ENCODE measurements around the gene DAPK2. TPM values are rescaled to one million over a fixed set of nuclear protein-coding genes. Genes with fewer than 3 reads are reported as not detected.
A peak's percentile ranks its signal among the peaks of the same experiment; 100 is the strongest.

DAPK2 gene
- total RNA-seq, 1 donor from 2014 or later: 39.0 TPM

GRCh38 chr15:64051407-64052259 is 5.3 kb upstream of the DAPK2 start:
- no peak overlapping the region for H3K4me3 ChIP-seq
- no peak overlapping the region for H3K27ac ChIP-seq (replicated peaks)
- peaks cover 16% of the 10 kb centered on the region for H3K4me1 ChIP-seq
- no peak for TF ChIP-seq CTCF (IDR thresholded peaks at IDR 0.05; ENCODE audit: borderline replicate concordance)
- intact Hi-C loops (cut with micrococcal nuclease): no loop called here
- no peaks in the 10 kb centered on the region for H3K27me3 ChIP-seq (ENCODE audit: low read depth)
- no peak for DNase-seq
- no peaks in the 10 kb centered on the region for H3K36me3 ChIP-seq
- no peaks in the 10 kb centered on the region for H3K9me3 ChIP-seq (replicated peaks)

GRCh38 chr15:64051093-64051402 is 4.8 kb upstream of the DAPK2 start:
- peaks cover 18% of the 10 kb centered on the region for H3K4me1 ChIP-seq
- no peaks in the 10 kb centered on the region for H3K9me3 ChIP-seq (replicated peaks)
- no peak overlapping the region for H3K27ac ChIP-seq (replicated peaks)
- no peaks in the 10 kb centered on the region for H3K27me3 ChIP-seq (ENCODE audit: low read depth)
- DNase-seq: no peak
- intact Hi-C loops (cut with micrococcal nuclease): no loop called here
- TF ChIP-seq CTCF (IDR thresholded peaks at IDR 0.05; ENCODE audit: borderline replicate concordance): no peak
- no peak overlapping the region for H3K4me3 ChIP-seq
- no peaks in the 10 kb centered on the region for H3K36me3 ChIP-seq

GRCh38 chr15:64050281-64051092 is 4.2 kb upstream of the DAPK2 start:
- Histone ChIP-seq H3K27me3 (ENCODE audit: low read depth) (no peaks in the 10 kb centered on the region), H3K4me3 (no peak overlapping the region), H3K27ac (replicated peaks) (no peak overlapping the region), H3K9me3 (replicated peaks) (no peaks in the 10 kb centered on the region), H3K4me1 (peaks cover 24% of the 10 kb centered on the region), H3K36me3 (no peaks in the 10 kb centered on the region)
- intact Hi-C loops (cut with micrococcal nuclease): no loop called here
- no peak for DNase-seq
- TF ChIP-seq CTCF (IDR thresholded peaks at IDR 0.05; ENCODE audit: borderline replicate concordance): no peak

GRCh38 chr15:64048781-64049460 is 2.6 kb upstream of the DAPK2 start:
- no peaks in the 10 kb centered on the region for H3K27me3 ChIP-seq (ENCODE audit: low read depth)
- no peaks in the 10 kb centered on the region for H3K9me3 ChIP-seq (replicated peaks)
- no peak overlapping the region for H3K27ac ChIP-seq (replicated peaks)
- intact Hi-C loops (cut with micrococcal nuclease): loop anchor here (5.0 to 10.0 kb wide), 3 partner anchors 104 to 297 kb away; partner anchors contain the start of gene HERC1
- TF ChIP-seq CTCF (IDR thresholded peaks at IDR 0.05; ENCODE audit: borderline replicate concordance): no peak
- no peak for DNase-seq
- H3K36me3 ChIP-seq: no peaks in the 10 kb centered on the region
- H3K4me1 ChIP-seq: peaks cover 38% of the 10 kb centered on the region
- no peak overlapping the region for H3K4me3 ChIP-seq

GRCh38 chr15:64045774-64046420 is 388 bp downstream of the DAPK2 start:
- intact Hi-C loops (cut with micrococcal nuclease): loop anchor here (5.0 to 10.0 kb wide), 3 partner anchors 101 to 294 kb away; partner anchors contain the start of gene HERC1
- peak overlapping the region; percentile 88 for H3K27ac ChIP-seq (replicated peaks)
- H3K27me3 ChIP-seq (ENCODE audit: low read depth): no peaks in the 10 kb centered on the region
- no peaks in the 10 kb centered on the region for H3K9me3 ChIP-seq (replicated peaks)
- peak overlapping the region; percentile 82 for H3K4me3 ChIP-seq
- no peaks in the 10 kb centered on the region for H3K36me3 ChIP-seq
- TF ChIP-seq CTCF (IDR thresholded peaks at IDR 0.05; ENCODE audit: borderline replicate concordance): no peak
- H3K4me1 ChIP-seq: peaks cover 68% of the 10 kb centered on the region
- DNase-seq: peak; percentile 50
